22Rv1 (cell line): Measurements from ENCODE around the gene ABCG5.

Source experiments
- H3K27ac ChIP-seq: fragments of 450-650 bp; 2 replicates; pipeline ENCODE4 v1.5.1; 2017
- CTCF ChIP-seq: fragments of 450-650 bp; IDR thresholded peaks from 2 replicates; pipeline ENCODE4 v1.5.1; 2017; ENCODE audit warnings: mild to moderate bottlenecking
- ZFX ChIP-seq: fragments of 450-650 bp; IDR thresholded peaks from 2 replicates; pipeline ENCODE4 v1.6.1; 2017; ENCODE audit warnings: antibody characterized with exemption, borderline replicate concordance

Gene ABCG5

GRCh38 chr2:43810452-43810851, 28.2 kb downstream of the ABCG5 start:
- H3K27ac ChIP-seq = no peak overlapping the region
- no peak for TF ChIP-seq ZFX
- no peak for TF ChIP-seq CTCF

GRCh38 chr2:43806719-43807031, 32.0 kb downstream of the ABCG5 start:
- TF ChIP-seq ZFX = no peak
- TF ChIP-seq CTCF = no peak
- H3K27ac ChIP-seq = peak overlapping the region; percentile 63

- no peak overlapping the region for H3K27ac ChIP-seq
- TF ChIP-seq CTCF = no peak
- TF ChIP-seq ZFX = no peak
Measured at GRCh38 chr2:43803113-43803512, 35.5 kb downstream of the ABCG5 start.

GRCh38 chr2:43802135-43802534, 36.5 kb downstream of the ABCG5 start:
- no peak overlapping the region for H3K27ac ChIP-seq
- TF ChIP-seq CTCF (no peak), ZFX (no peak)

GRCh38 chr2:43800894-43801293, 37.7 kb downstream of the ABCG5 start:
- TF ChIP-seq ZFX (no peak), CTCF (no peak)
- no peak overlapping the region for H3K27ac ChIP-seq

GRCh38 chr2:43798300-43798699, 40.3 kb downstream of the ABCG5 start:
- no peak overlapping the region for H3K27ac ChIP-seq
- TF ChIP-seq CTCF (peak; percentile 24; the same call in 1 of the 2 replicates), ZFX (no peak)

GRCh38 chr2:43796206-43796605, 42.4 kb downstream of the ABCG5 start:
- H3K27ac ChIP-seq = no peak overlapping the region
- TF ChIP-seq CTCF (no peak), ZFX (no peak)
